Measurements from ENCODE around the gene NTRK2.

Gene NTRK2

DNA sequence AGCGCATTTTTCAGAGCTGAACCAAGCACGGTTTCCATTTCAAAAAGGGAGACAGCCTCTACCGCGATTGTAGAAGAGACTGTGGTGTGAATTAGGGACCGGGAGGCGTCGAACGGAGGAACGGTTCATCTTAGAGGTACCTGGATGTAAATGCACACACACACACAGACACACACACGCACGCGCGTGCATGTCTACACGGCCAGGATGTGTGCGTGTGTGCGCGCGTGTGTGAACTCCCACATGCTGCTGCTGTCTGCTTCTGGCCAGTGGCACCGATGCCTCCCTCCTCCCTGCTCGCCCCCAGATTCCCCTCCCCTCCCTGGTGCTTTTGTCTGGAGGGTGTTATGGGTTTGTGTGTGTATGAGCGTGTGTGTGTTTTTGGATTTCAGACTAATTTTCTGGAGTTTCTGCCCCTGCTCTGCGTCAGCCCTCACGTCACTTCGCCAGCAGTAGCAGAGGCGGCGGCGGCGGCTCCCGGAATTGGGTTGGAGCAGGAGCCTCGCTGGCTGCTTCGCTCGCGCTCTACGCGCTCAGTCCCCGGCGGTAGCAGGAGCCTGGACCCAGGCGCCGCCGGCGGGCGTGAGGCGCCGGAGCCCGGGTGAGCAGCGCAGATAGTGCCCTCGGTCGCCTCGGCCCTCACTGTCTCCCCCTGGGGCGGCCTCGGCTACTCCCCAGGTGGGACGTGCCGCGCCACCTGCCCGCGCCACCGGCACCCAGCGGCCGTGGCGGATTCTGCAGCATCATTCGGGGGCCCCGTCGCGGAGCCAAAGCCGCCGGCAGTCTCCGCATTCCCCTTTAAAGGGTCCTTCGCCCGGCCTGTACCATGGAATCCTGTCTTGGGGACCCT is at the start of gene NTRK2:
TSS of gene NTRK2 (plus strand) at position 442 of the 850 bp plus-strand sequence. CDS start 1,020 bp downstream, outside the sequence.
- peak; percentile 70 for DNase-seq (ENCODE audit: low spot score)

DNA sequence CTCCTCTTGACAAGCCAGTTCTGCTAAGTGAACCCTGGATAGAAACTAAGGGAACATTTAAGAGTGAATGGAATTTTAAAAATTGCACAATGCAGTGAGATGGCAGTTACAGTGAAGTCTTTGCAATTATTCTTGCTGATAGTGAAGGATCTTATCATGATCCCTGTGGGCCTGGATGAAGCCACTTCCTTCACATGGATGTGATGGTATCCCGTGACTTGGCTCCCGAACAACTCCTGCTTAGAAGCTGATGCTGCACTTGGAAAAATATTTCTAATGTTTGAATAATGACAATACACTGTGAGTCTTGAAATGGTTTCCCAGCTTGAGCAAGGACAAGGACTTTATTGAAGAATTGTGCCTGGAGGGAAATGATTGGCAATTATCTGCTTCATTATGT is 49.2 kb upstream of the NTRK2 start:
- no peak for DNase-seq (ENCODE audit: low spot score)

DNA sequence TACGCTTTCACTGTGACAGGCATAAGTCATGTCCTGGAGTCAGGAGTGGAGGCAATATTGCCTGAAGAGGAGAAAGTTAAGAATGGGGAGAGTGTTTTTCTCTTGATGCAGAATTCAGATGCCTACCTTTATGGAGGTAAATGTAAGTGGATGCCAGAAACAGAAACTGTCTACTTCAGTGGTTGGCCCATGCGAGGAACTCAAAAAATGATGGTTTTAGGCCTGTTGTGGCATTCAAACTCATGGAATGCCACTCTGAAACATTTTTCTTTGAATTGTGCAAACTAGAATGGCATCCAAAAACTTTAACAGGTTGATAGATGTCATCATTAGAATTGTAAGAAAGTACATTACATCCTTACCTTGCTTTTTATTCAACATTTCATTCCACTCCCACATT is 47.7 kb upstream of the NTRK2 start:
- no peak for DNase-seq (ENCODE audit: low spot score)

DNA sequence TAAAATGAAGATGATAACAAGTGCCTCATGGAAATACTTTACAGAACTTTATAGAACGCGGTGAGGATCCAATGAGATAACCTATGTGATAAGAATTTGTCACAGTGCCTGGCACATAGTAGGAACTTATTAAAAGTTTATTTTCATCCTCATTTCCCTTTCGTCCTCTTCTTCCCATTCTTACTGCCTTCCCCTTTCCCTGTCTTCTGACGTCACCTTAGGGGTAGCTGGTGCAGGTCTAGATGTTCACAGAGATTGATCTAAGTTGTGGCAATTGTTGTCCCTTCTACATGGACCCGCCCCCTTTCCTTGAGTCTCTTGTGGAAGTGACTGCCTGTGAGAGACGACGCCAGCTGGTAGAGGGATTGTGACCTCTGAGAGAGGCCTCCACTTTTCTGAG is 46.5 kb upstream of the NTRK2 start:
- no peak for DNase-seq (ENCODE audit: low spot score)

DNA sequence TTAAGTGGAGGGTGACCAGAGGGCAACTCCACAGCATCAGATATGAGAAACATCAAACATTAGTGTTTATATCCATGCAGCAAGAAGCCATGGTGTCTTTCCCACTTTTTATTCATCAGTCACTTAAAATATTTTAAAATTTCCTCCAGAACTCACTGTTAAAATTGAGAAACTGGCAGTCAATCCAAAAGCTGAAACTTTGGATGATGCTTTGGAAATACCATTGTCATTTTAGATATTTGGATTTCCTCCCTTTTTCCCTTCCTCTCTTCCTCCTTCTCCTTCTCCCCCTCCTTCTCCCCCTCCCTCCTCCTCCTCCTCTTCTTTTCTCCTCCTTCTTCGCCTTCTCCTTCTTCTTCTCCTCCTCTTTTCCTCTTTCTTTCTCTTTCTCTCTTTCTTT is 33.1 kb upstream of the NTRK2 start:
- no peak for DNase-seq (ENCODE audit: low spot score)

DNA sequence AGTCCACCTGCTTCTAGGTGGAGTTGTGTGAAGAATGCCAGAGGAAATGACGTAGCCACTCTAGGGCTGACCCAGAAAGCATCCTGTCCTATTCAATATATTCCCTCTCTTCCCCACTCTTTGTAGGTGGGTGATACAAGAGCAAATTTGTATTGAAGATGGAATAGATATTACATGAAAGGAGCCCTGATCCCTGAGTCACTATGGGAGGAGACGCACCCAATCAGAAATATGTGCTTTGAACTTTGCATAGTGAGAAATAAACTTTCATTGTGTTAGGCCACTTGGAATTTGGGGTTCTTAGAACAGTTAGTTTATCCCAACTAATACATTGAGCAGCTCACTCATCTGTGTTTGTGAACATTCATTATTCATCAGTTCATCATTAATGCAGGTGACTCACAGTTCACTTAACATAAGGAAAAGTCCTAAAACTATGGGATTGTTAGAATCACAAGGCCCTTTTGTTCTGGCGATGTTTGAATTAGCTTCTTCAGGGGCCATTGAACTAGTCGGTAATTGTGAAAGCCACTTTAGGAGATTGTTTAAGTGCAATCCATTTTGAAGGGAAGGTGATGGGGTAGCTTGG is 26.9 kb upstream of the NTRK2 start:
- DNase-seq (ENCODE audit: low spot score) = no peak

DNA sequence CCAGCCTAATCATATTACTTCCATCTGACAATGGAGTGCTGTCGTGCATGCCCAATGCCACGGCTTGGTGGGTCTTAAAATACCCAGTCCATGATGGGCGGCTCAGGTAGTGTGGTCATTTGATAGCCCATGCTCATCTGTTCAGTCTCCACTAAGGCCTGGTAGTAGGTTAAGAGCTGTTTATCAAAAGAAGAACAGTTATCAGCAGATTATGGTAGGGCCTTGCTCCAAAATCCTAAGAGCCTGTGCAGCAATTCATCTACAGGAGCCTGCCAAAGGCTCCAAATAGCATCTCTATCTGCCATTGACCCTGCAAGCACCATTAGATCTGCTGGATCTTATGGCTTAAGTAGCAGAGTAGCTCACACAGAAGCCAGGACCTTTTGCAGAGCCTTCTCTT is 21.8 kb upstream of the NTRK2 start:
- DNase-seq (ENCODE audit: low spot score) = no peak

DNA sequence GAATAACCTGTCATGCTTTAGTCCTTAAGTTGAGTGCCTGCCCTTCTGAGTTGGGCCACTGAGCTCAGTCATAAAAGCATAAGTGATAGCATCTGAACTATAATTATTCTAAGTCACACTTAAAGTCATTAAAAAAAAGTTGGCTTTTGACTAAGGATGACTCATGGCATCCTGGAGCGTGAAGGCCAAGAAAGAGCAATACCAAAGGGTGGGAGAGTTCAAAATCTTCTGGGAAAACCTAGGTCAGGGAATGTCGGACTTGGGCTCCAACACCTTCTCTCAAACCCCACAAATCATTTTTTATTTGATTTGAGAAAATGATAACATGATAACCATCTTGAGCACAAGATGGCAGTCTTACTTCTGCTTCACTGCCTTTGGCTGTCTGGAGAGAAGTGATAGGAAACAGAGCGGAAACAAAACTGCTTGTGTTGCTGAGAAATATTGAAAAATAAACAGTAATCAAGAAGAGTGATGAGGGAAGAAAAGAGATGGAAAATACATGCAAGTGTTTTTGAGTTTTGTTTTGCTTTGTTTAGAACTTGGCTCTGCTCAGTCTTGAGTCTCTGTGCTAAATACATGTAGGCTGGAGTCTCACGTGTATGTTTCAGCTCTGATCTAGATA is 16.9 kb upstream of the NTRK2 start:
- peak; percentile 26 for DNase-seq (ENCODE audit: low spot score)

DNA sequence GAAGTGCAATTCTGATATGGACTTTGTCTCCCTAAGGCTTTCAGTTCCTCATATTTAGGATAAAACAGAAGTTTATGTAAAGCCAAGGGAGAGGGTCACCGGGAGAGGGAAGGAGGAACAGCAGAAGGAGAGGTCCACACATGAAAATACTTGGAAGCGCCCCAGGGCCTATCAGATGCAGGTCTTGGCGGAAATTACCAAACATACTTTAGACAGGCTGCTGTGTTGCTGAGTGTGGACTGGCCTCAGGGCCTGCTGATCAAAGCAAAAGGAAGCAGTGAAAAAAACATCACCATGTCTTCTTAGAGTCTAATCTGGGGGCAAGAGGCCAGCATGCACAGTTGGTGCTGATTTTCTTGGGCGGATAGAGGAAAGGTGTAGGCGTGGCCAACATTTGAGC is 14.1 kb upstream of the NTRK2 start:
- no peak for DNase-seq (ENCODE audit: low spot score)

DNA sequence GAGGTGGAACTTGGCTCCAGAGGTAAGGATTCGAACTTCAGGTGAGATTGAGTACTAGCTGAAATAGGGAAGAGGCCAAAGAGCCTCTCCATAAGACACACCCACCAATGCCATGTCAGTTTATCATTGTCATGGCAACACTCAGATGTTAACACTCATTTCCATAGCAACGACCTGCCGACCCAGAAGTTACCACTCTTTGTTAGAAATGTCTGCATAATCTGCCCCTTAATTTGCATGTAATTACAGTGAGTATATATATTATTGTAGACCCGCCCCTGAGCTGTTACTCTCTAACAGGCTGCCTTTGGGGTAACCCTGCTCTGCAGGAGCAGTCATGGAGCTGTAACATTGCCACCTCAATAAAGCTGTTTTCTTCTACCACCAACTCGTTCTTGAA is 10.2 kb upstream of the NTRK2 start:
- no peak for DNase-seq (ENCODE audit: low spot score)

DNA sequence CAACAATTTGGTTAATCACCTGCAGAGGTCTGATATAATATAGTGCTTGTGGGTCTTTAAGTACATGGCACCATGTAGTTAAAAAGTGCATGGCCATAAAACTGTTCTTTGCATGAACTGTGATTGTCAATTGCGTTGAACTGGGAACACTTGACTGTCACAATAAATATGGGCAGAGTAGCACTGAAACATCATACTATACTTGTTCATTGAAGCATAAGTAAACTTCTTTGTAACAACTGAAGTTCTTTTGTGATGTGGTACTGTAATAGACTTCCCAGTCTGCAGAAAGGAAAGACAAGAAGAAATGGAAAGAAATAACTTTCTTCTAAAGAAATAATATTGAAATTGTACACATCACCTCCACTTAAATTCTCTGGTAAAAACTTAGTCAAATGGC is 9.8 kb upstream of the NTRK2 start:
- DNase-seq (ENCODE audit: low spot score) = no peak

DNA sequence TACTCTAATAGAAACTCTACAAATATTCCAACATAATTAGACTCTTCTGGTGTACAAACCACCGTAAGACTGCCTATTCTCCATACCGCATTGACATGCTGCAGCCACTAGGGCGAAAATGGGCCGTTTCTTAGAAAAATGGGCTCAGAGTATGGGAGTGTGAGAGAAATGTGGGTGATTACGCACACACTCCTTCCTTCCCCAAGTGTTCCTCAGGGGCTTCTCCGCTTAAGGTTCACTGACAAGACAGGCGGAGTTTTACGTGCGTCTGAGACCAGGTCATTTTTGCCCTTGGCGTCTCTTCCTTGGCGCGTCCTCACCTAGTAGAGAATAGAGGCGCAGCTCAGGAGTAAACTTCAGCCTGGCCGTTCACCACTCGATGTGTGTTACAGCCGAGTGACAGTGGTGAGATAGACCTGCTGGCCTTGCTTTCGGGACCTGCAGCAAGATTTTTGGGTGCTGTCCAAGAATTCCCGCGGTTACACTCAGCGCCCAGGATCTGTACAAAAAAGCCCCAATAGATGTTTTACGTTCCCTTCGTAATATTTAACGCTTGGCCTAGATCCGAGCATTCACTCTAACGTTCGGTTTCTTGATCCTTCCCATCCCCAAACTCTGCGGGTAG is 1.8 kb upstream of the NTRK2 start:
- DNase-seq (ENCODE audit: low spot score) = peak; percentile 56

DNA sequence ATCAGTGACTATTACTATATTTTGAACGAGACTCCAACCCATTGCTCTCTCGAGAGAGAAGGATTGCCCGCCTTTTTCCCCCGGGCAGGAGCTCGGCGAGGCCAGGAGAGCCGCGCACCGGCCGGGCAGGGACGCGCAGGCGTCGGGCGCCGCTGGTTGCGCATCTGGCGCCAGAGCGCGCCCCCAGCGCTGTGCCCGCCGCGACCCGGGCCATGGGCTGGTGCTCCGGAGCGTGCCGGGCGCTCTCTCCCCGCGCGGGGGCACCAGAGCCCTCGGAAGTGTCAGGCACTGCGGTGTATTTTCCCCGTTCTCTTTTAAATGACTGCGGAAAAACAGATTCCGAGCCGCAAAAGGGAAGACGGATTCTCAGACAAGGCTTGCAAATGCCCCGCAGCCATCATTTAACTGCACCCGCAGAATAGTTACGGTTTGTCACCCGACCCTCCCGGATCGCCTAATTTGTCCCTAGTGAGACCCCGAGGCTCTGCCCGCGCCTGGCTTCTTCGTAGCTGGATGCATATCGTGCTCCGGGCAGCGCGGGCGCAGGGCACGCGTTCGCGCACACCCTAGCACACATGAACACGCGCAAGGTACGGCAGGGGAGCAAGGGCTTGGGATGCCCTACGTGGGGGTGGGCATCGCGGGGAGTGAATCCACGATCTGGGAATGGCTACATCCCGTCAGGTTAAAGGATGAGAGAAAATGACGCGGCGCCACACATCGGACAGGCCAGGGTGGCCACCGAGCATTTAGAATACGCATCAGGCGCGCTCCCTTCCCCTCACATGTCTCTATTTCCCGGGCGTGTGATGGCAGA is 1.1 kb upstream of the NTRK2 start:
- DNase-seq (ENCODE audit: low spot score) = peak; percentile 88

DNA sequence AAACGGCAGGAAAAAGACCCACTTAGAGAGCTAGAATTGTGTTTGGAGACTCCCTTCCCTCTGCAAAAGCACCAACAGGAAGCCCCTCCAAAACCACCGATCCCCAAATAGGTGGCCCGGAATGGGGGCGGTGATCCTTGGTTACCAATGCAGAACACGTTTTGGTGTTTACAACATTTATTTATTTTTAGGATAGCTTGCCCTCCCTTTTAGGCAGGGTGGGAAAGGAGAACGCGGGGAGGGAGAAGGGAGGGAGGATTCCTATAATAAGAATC is 579 bp upstream of the NTRK2 start:
- no peak for DNase-seq (ENCODE audit: low spot score)

DNA sequence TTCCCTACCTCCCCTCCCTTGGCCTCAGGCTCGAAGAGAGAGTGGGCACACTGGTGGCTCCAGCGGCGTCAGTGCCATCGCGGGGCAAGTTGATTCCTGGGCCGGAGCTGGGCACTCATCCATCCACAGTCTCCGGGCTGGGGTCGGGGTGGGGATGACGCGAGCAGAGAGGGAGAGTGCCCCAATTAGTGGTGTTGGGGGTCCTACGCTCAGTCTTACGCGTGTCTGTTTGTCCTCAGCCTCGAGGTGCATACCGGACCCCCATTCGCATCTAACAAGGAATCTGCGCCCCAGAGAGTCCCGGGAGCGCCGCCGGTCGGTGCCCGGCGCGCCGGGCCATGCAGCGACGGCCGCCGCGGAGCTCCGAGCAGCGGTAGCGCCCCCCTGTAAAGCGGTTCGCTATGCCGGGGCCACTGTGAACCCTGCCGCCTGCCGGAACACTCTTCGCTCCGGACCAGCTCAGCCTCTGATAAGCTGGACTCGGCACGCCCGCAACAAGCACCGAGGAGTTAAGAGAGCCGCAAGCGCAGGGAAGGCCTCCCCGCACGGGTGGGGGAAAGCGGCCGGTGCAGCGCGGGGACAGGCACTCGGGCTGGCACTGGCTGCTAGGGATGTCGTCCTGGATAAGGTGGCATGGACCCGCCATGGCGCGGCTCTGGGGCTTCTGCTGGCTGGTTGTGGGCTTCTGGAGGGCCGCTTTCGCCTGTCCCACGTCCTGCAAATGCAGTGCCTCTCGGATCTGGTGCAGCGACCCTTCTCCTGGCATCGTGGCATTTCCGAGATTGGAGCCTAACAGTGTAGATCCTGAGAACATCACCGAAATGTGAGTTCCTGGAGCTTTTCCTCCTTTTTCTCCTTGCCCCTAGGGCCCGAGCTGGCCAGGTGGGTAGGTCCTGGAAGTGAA is 861 bp downstream of the NTRK2 start:
- DNase-seq (ENCODE audit: low spot score) = peak; percentile 62

DNA sequence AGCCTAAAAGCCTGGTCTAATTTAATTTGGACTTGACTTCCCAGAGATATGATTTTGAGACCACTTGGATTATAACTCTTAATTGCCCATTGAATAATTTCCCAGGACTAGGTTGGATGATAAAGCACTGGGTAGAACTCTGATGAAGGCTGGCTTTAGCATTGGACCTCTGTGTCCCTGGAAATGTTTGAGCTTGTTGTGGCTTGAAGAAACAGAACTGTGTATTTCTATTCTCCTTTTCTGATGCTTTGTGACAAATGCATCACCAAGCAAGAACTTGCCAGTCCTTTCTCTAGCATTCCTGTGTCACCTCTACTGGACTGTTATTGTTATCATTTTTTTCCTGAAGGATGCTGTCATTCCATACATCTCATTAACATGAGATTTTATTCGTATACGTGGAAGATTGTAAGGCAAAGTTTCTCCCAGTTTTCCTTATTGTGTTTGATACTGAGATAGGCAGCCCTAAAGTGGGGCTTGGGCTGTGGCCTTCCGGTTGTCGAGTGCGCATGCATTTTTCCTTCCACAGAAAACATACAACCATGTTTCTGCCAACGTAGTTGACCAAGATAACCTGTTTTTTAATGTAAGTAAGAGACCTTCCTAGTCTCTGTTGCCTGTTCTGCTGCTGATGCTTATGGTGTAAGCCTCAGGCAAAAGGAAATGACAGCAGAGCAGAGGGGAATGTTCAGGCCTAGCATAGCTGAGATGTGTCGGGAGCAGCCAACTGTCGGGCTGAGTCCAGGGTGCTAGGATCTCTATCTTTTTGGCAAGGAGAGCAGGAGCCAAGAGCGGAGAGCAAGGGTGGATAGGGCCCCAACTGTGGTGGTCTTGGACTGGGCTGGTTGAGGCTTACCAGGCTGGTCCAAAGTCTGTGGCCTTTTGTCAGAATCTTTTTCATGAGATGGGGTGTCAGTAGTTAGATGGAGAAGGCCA is 2.3 kb downstream of the NTRK2 start:
- DNase-seq (ENCODE audit: low spot score) = peak; percentile 57

DNA sequence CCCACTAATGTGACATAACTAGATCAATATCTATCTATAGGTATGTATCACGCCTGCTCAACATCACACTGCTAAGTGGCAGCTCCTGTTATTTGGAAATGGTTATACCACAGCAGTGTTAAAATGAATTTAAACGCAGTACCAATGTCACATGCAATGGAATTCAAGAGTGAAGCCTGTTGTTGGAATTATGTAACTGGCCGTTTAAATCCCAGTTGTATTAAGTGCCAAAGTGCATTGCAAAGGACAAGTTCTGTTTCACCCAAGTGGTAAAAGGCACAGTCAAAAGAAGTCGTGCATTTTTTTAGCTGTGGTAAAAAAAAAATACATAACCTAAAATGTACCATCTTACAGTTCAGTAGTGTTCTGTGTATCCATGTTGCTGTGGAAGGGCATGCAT is 4.3 kb downstream of the NTRK2 start:
- DNase-seq (ENCODE audit: low spot score) = no peak

DNA sequence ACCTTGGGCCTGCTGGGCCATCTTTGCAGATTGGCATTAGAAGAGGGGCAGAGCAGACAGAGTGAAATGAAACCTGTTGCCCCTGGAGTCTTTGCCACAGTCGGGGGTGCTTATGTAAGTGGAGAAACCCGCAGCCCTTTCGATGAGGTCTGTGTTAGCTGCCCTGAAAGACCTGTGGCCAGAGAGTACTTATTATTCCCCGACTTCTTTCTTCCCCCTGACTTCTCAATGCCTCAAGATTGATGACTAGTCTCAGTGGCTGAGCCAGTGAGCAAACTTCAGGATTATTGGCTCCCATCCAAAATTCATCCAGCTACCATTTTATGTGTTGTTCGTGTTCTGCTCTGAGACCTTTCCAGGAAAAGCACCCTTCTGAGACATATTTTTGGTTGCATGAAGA is 7.6 kb downstream of the NTRK2 start:
- DNase-seq (ENCODE audit: low spot score) = no peak

DNA sequence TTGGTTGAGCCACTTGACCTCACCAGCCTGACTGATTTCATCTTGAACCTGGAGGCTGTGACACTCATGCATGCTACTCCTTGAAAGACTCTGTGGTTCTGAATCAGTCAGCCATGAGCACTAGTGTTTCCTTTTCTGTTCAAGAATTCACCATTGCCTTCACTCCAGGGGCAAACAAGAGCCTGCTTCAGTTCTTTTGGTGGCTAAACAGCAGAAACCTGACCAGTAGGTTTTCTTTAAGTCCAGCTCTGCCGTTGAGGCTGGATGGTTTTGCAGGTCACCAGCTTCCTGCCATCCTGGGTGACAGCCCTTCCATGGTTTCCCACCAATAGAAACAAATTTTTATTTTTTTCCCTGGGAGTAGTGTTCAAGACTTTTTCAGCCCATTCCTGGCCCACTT is 10.0 kb downstream of the NTRK2 start:
- no peak for DNase-seq (ENCODE audit: low spot score)
